IMR-90 (cell line): ENCODE data around the gene RAB19. TPM values are rescaled to one million over a fixed set of nuclear protein-coding genes. Genes with fewer than 3 reads are reported as not detected.

ENCODE experiments used
- ATAC-seq: fragments of 200-7000 bp; cut with Tn5 transposase; 2 replicates; pipeline ENCODE4 v1.9.1; 2020; ENCODE audit warnings: low read depth, mild to moderate bottlenecking, moderate library complexity
- BruUV-seq: library from RNA; stranded (reverse); fragments of 400-500 nt; replicated peaks from 2 replicates; lab custom pipeline; 2021; lab: Mats Ljungman, UMichigan
- CTCF ChIA-PET: fragments of 300-600 bp; formaldehyde crosslinking; extraction: SDS; loops from one replicate; lab custom pipeline; 2021; ENCODE audit warnings: antibody characterized with exemption; lab: Yijun Ruan, JAX
- POLR2A ChIA-PET: fragments of 300-600 bp; sonication (Branson Sonifier 250); formaldehyde crosslinking; loops from one replicate; lab custom pipeline; 2022; ENCODE audit warnings: antibody characterized with exemption; ENCODE audit not compliant: unreplicated experiment; lab: Charles Lee
- DNase-seq: peaks from one replicate; pipeline ENCODE4 v3.0.0; 2013
- H2AFZ ChIP-seq: replicated peaks from 2 replicates; pipeline ENCODE3; 2013; ENCODE audit warnings: low read length, mild to moderate bottlenecking; ENCODE audit not compliant: poor library complexity
- H2AK5ac ChIP-seq: 2 replicates; pipeline ENCODE4 v1.6.1; 2013; ENCODE audit warnings: low read depth, low read length, inconsistent platforms
- H2AK9ac ChIP-seq: replicated peaks from 2 replicates; pipeline ENCODE3; 2013; ENCODE audit warnings: mild to moderate bottlenecking, low read depth, low read length, moderate library complexity; ENCODE audit not compliant: poor library complexity
- H2BK120ac ChIP-seq: 2 replicates; pipeline ENCODE4 v1.6.1; 2013; ENCODE audit warnings: low read depth, low read length, inconsistent platforms
- H2BK15ac ChIP-seq: 3 replicates; pipeline ENCODE4 v1.6.1; 2013; ENCODE audit warnings: low read depth, low read length, inconsistent platforms
- H2BK20ac ChIP-seq: 2 replicates; pipeline ENCODE4 v1.6.1; 2013; ENCODE audit warnings: low read depth, mild to moderate bottlenecking, inconsistent platforms, low read length, moderate library complexity
- H2BK5ac ChIP-seq: 2 replicates; pipeline ENCODE4 v1.6.1; 2013; ENCODE audit warnings: mild to moderate bottlenecking, low read depth, low read length, inconsistent platforms; ENCODE audit not compliant: poor library complexity, severe bottlenecking
- H3K14ac ChIP-seq: replicated peaks from 2 replicates; pipeline ENCODE4 v1.6.1; 2013; ENCODE audit warnings: low read depth, low read length, inconsistent platforms
- H3K18ac ChIP-seq: 2 replicates; pipeline ENCODE4 v1.6.1; 2013; ENCODE audit warnings: low read depth, low read length, control low read depth
- H3K23ac ChIP-seq: 2 replicates; pipeline ENCODE4 v1.6.1; 2013; ENCODE audit warnings: low read depth, low read length, inconsistent platforms
- H3K27ac ChIP-seq: 2 replicates; pipeline ENCODE4 v1.5.1; 2013; ENCODE audit warnings: mild to moderate bottlenecking, control low read depth, low read length; ENCODE audit not compliant: insufficient read depth
- H3K27me3 ChIP-seq: 2 replicates; pipeline ENCODE4 v1.6.1; 2013; ENCODE audit warnings: low read length; ENCODE audit not compliant: control insufficient read depth, insufficient read depth
- H3K36me3 ChIP-seq: 2 replicates; pipeline ENCODE4 v1.6.1; 2013; ENCODE audit warnings: low read length, mixed read lengths; ENCODE audit not compliant: control insufficient read depth, insufficient read depth
- H3K4ac ChIP-seq: 2 replicates; pipeline ENCODE4 v1.6.1; 2013; ENCODE audit warnings: low read depth, low read length, inconsistent platforms
- H3K4me1 ChIP-seq: 2 replicates; pipeline ENCODE4 v1.6.1; 2013; ENCODE audit warnings: low read length, mixed read lengths; ENCODE audit not compliant: control insufficient read depth, insufficient read depth
- H3K4me2 ChIP-seq: 2 replicates; pipeline ENCODE4 v1.6.1; 2013; ENCODE audit warnings: low read depth, mild to moderate bottlenecking, control low read depth, low read length, moderate library complexity
- H3K4me3 ChIP-seq: 2 replicates; pipeline ENCODE4 v1.5.1; 2013; ENCODE audit warnings: low read depth, mild to moderate bottlenecking, control low read depth, low read length, moderate library complexity; ENCODE audit not compliant: insufficient read depth
- H3K56ac ChIP-seq: 2 replicates; pipeline ENCODE4 v1.6.1; 2013; ENCODE audit warnings: low read length, inconsistent platforms; ENCODE audit not compliant: insufficient read depth; ENCODE audit errors: extremely low read depth
- H3K79me1 ChIP-seq, 2 experiments: 2 replicates each; pipeline ENCODE4 v1.6.1; 2013; ENCODE audit warnings: low read length in 2 of 2, inconsistent platforms in 1 of 2, low read depth in 1 of 2
- H3K9ac ChIP-seq: 2 replicates; pipeline ENCODE4 v1.6.1; 2013; ENCODE audit warnings: low read depth, low read length, control low read depth
- H3K9me1 ChIP-seq: 2 replicates; pipeline ENCODE4 v1.6.1; 2013; ENCODE audit warnings: low read length, inconsistent platforms; ENCODE audit not compliant: insufficient read depth
- H3K9me3 ChIP-seq: 2 replicates; pipeline ENCODE4 v1.6.1; 2013; ENCODE audit warnings: low read length; ENCODE audit not compliant: control insufficient read depth, insufficient read depth
- H4K20me1 ChIP-seq: 2 replicates; pipeline ENCODE4 v1.6.1; 2013; ENCODE audit warnings: low read length, inconsistent platforms; ENCODE audit not compliant: insufficient read depth
- H4K5ac ChIP-seq: 2 replicates; pipeline ENCODE4 v1.6.1; 2013; ENCODE audit warnings: mild to moderate bottlenecking, low read depth, low read length, control low read depth
- H4K8ac ChIP-seq, 2 experiments: 2 replicates each; pipeline ENCODE4 v1.6.1; 2013; ENCODE audit warnings: low read depth in 2 of 2, low read length in 2 of 2, control low read depth in 1 of 2, inconsistent platforms in 1 of 2
- H4K91ac ChIP-seq: 2 replicates; pipeline ENCODE4 v1.6.1; 2013; ENCODE audit warnings: low read depth, low read length, inconsistent platforms; ENCODE audit not compliant: insufficient read depth
- CEBPB ChIP-seq: IDR thresholded peaks from 2 replicates; pipeline ENCODE4 v1.6.1; 2012; ENCODE audit warnings: low read depth, low read length, improper control_type of control experiment
- CHD1 ChIP-seq: IDR thresholded peaks from 2 replicates; pipeline ENCODE4 v1.6.1; 2012; ENCODE audit warnings: low read depth, low read length, improper control_type of control experiment
- CTCF ChIP-seq: conservative IDR thresholded peaks from 2 replicates; pipeline ENCODE4 v1.5.1; 2012; ENCODE audit warnings: mild to moderate bottlenecking, low read depth, low read length, improper control_type of control experiment
- ELK1 ChIP-seq: fragments of 150-350 bp; IDR thresholded peaks from 2 replicates; pipeline ENCODE4 v1.6.1; 2016; ENCODE audit warnings: low read depth, mild to moderate bottlenecking, low read length, moderate library complexity, borderline replicate concordance
- MAFK ChIP-seq: IDR thresholded peaks from 2 replicates; pipeline ENCODE4 v1.6.1; 2012; ENCODE audit warnings: low read depth, low read length, improper control_type of control experiment
- MXI1 ChIP-seq: IDR thresholded peaks from 2 replicates; pipeline ENCODE4 v1.6.1; 2012; ENCODE audit warnings: low read depth, mild to moderate bottlenecking, low read length, moderate library complexity, borderline replicate concordance
- WGBS, 2 experiments: methylation state at CpG; one replicate each; pipeline versions ENCODE4 v1.1.5 to v1.1.7; 2013; ENCODE audit warnings: missing lambda C conversion rate in 2 of 2; ENCODE audit not compliant: insufficient read length in 1 of 2; ENCODE audit errors: extremely low coverage in 2 of 2; 5-methylcytosine and 5-hydroxymethylcytosine counted together
- dilution Hi-C: fragments of 300-500 bp; cut with HindIII; formaldehyde crosslinking; loops from one replicate; pipeline ENCODE4 v1.14.3; 2018; ENCODE audit warnings: low sequenced_read_pairs; ENCODE audit not compliant: unreplicated experiment
- in situ Hi-C: fragments of 300-500 bp; cut with MboI; formaldehyde crosslinking; loops from 3 replicates; pipeline ENCODE4 v1.14.3; 2019; ENCODE audit warnings: low sequenced_read_pairs, inconsistent platforms, mixed read lengths
- intact Hi-C: fragments of 100-400 bp; cut with micrococcal nuclease; formaldehyde crosslinking; loops from 2 replicates; pipeline ENCODE4 v1.10.0; 2022
- polyA plus RNA-seq, 3 experiments: library from polyadenylated mRNA; depleted of rRNA; stranded (reverse); fragments of >200 nt; gene quantifications; 2 replicates each; pipeline ENCODE4 v1.2.3, GENCODE V29; 2012; ENCODE audit warnings: low replicate concordance in 1 of 3
- total RNA-seq: library from RNA; depleted of rRNA; stranded (reverse); fragments of >200 nt; gene quantifications from 2 replicates; pipeline ENCODE4 v1.2.3, GENCODE V29; 2012

RAB19 gene
- total and polyA plus RNA-seq, 2 of the 4 experiments (the other 2 are of a cell fraction): not detected

DNA sequence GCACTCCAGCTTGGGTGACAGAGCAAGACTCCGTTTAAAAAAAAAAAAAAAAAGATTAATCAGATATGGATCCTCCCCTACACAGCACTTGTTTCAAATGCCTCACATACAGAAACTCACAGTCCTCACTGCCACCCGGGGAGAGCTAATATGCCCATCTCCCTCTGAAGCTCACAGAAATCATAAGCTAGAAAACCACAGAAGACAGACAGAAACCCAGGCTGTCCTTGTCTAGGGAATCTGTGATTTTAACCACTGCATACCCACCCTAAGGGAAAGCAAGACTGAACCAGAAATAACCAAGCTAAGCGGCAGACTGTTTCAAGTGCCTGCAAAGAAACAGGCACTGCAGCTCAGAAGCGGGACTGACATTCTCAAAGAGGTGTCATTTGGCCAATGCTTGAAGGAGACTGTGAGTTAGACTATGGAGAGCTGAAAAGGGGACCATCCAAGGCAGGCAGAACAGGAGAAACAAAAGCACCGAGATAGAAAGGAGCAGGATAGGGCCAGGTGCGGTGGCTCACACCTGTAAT lies 43.1 kb upstream of the RAB19 start:
- BruUV-seq: no TSS peak
- CTCF ChIA-PET: no interaction called here

More for the DNA sequence above, 43.1 kb upstream of the RAB19 start:
- no peak overlapping the region for H2BK5ac ChIP-seq
- no peak overlapping the region for H4K5ac ChIP-seq
- no peak overlapping the region for H4K91ac ChIP-seq
- POLR2A ChIA-PET: no interaction called here
- H3K9me3 ChIP-seq: no peaks in the 10 kb centered on the region
- dilution Hi-C loops: no loop called here
- no peak for TF ChIP-seq CTCF
- no peak for TF ChIP-seq CHD1
- TF ChIP-seq MXI1: no peak
- TF ChIP-seq ELK1: no peak
- TF ChIP-seq MAFK: no peak
- TF ChIP-seq CEBPB: no peak
- no peak overlapping the region for H2BK15ac ChIP-seq
- no peaks in the 10 kb centered on the region for H3K4me1 ChIP-seq
- H3K56ac ChIP-seq: no peak overlapping the region
- intact Hi-C loops: no loop called here
- peaks cover 23% of the 10 kb centered on the region for H3K36me3 ChIP-seq
- no peak overlapping the region for H4K8ac ChIP-seq
- no peak for DNase-seq
- ATAC-seq: no peak
- no peak overlapping the region for H3K18ac ChIP-seq
- no peak overlapping the region for H3K4ac ChIP-seq
- H2AK9ac ChIP-seq: no peak overlapping the region
- no peaks in the 10 kb centered on the region for H3K27me3 ChIP-seq
- H2BK20ac ChIP-seq: no peak overlapping the region
- no peak overlapping the region for H3K4me2 ChIP-seq
- no peak overlapping the region for H2AK5ac ChIP-seq
- peaks cover 3% of the 10 kb centered on the region; the same call in 1 of the 2 replicates for H3K9me1 ChIP-seq
- in situ Hi-C loops: no loop called here
- H2AFZ ChIP-seq: no peak overlapping the region
- H3K79me1 ChIP-seq: peaks cover 0 to 4% of the 10 kb centered on the region in 2 experiments; a peak in 1 of 4 replicates
- H2BK120ac ChIP-seq: no peak overlapping the region
- no peak overlapping the region for H3K9ac ChIP-seq
- 100% methylated on average over 1 of the region's 6 CpGs; no CpG with 5 or more reads in 1 of the 2 experiments for WGBS, 2 experiments
- no peak overlapping the region for H3K14ac ChIP-seq
- H3K23ac ChIP-seq: no peak overlapping the region
- H3K4me3 ChIP-seq: no peak overlapping the region
- H3K27ac ChIP-seq: no peak overlapping the region
- H4K20me1 ChIP-seq: no peaks in the 10 kb centered on the region
